NCI-H524 treated with DMSO at 0.1 percent for 48 hours (cell line): ENCODE data around the gene CIC.

Source experiments
- DNase-seq: peaks from one replicate; lab custom pipeline; 2025; lab: John Stamatoyannopoulos, UW

CIC gene

DNA sequence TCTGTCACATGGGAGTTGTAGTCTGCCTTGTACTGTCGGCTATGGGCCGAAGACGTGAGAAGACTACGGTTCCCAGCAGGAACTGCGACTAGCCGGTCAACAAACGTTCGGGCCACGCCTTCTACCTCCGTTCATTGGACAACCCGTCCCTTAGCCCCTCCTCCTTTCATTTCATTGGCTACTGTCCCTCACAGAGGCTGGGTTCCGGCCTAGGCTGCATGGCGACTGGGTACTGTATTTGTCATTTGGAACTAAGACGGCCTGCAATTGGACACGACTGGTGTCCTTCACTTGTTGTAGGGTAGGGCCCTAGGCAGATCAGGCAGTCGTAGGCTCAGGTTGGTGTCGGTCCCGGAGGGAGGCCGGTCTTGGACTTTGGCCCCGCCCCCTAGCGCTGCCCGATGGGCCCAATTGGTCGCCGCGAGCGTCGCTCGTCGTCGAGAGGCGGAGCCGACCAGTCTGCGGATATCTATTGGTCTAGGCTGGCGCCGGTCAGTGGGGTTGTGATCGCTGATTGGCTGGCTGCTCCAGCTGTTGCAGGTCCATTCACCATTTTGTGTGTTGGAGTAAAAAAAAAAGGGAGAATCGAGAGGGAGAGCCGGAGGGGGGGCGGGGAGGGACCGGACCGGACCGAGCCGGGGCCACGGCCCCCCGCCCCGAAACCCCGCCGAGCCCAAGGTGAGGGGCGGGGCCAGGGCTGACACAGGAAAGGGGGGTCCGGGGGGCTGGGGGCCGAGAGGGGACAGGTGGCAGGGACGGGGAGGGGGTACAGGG, at the start of gene CIC:
Gene CIC (plus strand): TSS at position 549 of the 774 bp plus-strand sequence. CDS start 2,532 bp downstream, outside the sequence.
- DNase-seq, result peak; percentile 99

DNA sequence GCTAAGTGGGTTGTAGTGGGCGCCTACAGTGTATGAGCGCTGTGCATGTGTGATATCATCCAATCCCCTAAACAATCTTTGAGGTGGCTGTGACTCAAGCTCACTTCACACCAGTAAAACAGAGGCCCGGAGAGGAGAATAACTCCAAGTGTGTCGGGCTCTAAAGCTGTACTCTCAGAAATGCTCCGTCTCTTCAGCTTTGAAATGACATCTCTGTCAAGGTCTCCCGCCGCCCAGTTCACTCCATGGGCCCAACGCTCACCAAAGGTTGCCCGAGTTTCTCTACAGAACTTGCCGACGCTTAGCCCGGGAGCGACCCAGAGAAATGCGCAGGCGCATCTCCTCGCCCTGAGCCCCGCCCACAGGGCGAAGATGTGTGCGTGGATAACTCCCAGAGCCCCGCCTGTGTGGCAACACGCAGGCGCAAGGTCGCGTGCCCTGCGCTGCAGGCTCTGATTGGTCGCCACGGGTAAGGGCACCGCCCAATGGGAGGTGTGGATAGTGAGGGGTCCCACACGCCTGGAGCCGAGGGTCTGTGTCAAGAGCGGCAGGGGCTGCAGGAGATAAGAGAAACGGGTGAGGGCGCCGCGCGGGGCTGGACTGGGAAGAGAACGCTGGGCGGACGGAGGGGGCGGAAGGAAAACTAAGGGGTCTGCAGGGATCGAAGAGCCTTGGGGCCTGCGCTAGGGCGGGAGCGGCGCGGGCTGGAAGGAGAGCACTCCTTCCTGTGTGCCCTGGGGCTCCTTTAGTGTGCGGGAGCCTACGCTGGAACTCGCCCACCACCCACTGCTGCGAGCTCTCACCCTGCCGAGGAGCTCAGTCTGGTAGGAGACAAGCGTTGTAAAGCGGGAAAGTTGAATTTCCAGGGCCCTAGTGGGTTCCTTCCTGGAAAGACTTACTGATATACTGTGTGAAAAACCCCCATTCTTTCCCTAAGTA, 49.0 kb upstream of the CIC start, which contains the start of gene ZNF526:
Gene ZNF526 (plus strand): TSS at position 501 of the 939 bp plus-strand sequence. CDS start 4,092 bp downstream, outside the sequence.
- peak; percentile 81 for DNase-seq

DNA sequence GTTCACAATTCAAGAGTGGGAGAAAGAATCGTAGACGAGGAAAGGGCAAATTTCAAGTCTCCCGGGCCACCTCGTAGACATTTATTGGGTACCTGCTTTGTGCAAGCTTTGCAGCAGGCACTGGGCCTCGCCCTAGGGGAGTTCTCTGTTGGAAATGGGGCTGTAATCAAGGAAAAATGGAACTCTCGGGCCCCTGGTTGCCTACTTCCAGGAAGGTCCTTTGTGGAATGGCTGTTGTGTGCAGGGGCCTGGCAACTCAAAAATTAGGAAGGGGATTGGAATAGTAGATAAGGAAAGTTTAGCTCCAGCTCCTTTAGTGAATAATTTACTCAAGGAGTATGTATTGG, 48.3 kb upstream of the CIC start:
- no peak for DNase-seq

GRCh38 chr19:42224940-42225717, 43.9 kb upstream of the CIC start:
- no peak for DNase-seq

DNA sequence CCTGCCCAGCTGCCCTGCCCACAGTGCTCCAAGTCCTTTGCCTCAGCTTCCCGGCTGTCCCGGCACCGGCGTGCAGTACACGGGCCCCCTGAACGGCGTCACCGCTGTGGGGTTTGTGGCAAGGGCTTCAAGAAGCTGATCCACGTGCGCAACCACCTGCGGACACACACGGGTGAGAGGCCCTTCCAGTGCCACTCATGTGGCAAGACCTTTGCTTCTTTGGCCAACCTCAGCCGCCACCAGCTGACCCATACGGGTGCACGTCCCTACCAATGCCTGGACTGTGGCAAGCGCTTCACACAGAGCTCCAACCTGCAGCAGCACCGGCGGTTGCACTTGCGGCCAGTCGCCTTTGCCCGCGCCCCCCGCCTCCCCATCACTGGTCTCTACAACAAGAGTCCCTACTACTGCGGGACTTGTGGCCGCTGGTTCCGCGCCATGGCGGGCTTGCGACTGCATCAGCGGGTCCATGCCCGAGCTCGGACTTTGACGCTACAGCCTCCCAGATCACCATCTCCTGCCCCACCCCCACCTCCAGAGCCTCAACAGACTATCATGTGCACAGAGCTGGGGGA, 43.2 kb upstream of the CIC start:
- no peak for DNase-seq

- no peak for DNase-seq
Measured at GRCh38 chr19:42226886-42227285, 42.2 kb upstream of the CIC start.

- DNase-seq, result no peak
Measured at GRCh38 chr19:42228641-42229040, 40.4 kb upstream of the CIC start.

DNA sequence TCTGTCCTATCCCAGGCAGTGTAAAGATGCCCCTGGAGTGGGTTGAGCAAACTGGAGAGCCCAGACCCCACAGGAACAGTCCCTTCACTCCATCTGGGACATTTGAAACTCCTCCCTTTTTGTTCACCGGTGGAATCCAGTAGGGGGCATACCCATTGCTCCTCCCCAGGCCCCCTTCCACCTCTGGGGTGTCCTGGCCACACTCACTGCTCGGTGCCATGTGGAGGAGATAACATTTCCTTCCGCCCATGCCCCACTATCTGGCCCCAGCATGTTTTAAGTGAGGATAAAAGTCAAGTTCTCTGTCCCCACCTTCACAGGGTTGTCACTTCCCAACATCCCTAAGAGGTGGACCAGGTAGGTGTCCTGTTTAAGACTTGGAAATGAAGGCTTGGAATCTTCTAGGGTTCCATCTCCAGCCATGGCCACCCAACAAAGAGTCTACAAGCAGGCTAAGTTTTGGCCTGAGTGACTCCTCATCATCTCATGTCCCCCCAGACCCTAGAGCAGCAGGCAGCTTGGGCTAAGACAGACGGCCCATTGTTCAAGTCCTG, 39.7 kb upstream of the CIC start:
- no peak for DNase-seq

DNA sequence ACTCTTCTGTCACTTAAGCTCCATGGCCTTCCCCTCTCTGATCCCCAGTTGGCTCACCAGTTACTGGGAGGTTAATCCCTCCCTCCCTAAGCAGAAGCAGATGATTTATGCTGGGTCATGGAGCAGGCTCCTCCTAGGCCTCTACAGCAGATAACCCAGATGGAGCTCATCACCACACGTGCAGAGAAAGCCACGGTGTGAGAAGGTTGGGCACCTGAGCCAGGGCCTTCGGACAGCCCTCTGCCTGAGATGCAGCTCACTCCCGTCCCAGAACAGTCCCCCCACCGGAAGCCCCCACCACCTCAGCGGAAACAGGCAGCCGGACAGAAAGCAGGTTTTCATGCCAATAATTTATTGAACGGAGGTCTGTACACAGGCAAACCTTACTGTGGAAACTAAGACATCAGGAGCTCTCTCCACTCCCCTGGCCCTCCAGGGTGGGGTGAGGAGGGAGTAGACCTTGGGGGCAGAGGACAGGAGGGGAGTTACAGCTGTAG, 39.1 kb upstream of the CIC start:
- no peak for DNase-seq

GRCh38 chr19:42230571-42230970, 38.5 kb upstream of the CIC start:
- DNase-seq, result no peak

DNA sequence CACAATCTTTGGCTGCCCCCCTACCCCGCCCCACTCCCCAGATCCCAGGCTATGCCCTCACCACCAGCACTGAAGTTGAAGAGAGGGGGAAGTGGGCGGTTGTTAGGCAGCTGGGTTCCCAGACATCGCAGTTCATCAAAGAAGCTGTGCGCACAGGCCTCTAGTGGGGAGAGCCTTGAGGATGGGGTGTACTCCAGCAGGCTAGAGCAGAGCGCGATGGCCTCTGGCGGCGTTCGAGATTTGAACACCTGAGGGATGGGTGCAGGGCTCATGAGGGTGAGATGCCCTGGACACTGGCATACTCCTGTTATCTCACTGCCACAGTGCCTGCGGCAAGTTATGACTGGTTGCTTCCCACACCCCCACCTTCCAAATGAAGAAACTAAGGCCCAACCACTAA, 36.6 kb upstream of the CIC start:
- DNase-seq, result no peak

DNA sequence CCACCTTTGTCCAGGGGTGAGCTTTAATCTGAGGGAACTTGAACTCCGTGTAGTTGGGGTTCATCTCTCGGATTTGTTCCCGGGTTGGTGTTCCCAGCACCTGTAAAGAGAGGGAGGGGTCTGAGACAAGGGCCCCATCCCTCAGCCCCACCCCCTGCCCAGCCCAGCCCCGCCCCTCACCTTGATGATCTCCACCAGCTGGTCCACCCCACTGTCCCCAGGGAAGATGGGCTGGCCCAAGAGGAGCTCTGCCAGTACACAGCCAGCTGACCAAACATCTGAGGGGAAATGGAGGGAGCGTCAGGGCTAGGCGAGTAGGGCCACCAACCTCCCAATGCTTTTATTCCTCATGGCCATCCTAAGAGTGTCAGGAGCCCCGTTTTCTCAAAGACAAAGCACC, 35.9 kb upstream of the CIC start:
- no peak for DNase-seq

GRCh38 chr19:42233678-42234292, 35.3 kb upstream of the CIC start:
- no peak for DNase-seq

GRCh38 chr19:42234364-42234763, 34.7 kb upstream of the CIC start:
- no peak for DNase-seq

GRCh38 chr19:42235181-42235580, 33.9 kb upstream of the CIC start:
- DNase-seq, result no peak

- no peak for DNase-seq
Measured at GRCh38 chr19:42239544-42240220, 29.4 kb upstream of the CIC start.

- DNase-seq, result no peak
Measured at GRCh38 chr19:42241279-42241678, 27.8 kb upstream of the CIC start.

GRCh38 chr19:42242069-42242511, 27.0 kb upstream of the CIC start:
- DNase-seq, result no peak

GRCh38 chr19:42242512-42243409, 26.3 kb upstream of the CIC start, which contains the start of gene GSK3A:
Gene GSK3A (minus strand): TSS chr19:42242602. CDS start chr19:42242465, 137 bp downstream.
- peak; percentile 100 for DNase-seq
